SIG-M5 (cell line): ENCODE data around the gene PABPN1L.

Experiments used
- DNase-seq: peaks from one replicate; lab custom pipeline; 2025; lab: John Stamatoyannopoulos, UW

PABPN1L gene

GRCh38 chr16:88866151-88866920, at the start of gene PABPN1L:
TSS of gene PABPN1L (minus strand) at chr16:88866660. CDS start at chr16:88866606, 54 bp downstream.
- no peak for DNase-seq

GRCh38 chr16:88915639-88916327, 49.3 kb upstream of the PABPN1L start:
- no peak for DNase-seq

- no peak for DNase-seq
These were observed 48.4 kb upstream of the PABPN1L start for GRCh38 chr16:88914750-88915368.

GRCh38 chr16:88913870-88914269, 47.4 kb upstream of the PABPN1L start:
- DNase-seq: no peak

- no peak for DNase-seq
These were observed 46.6 kb upstream of the PABPN1L start for GRCh38 chr16:88913001-88913612.

- DNase-seq: no peak
These were observed 46.1 kb upstream of the PABPN1L start for GRCh38 chr16:88912556-88912955.

- DNase-seq: no peak
These were observed 45.5 kb upstream of the PABPN1L start for GRCh38 chr16:88911946-88912310.

GRCh38 chr16:88911136-88911945, 44.9 kb upstream of the PABPN1L start:
- DNase-seq: no peak

GRCh38 chr16:88910284-88911135, 44.0 kb upstream of the PABPN1L start:
- no peak for DNase-seq

- no peak for DNase-seq
These were observed 43.2 kb upstream of the PABPN1L start for GRCh38 chr16:88909431-88910210.

- DNase-seq: no peak
These were observed 41.8 kb upstream of the PABPN1L start for GRCh38 chr16:88908307-88908706.

GRCh38 chr16:88907768-88908167, 41.3 kb upstream of the PABPN1L start:
- DNase-seq: no peak

- DNase-seq: no peak
These were observed 40.2 kb upstream of the PABPN1L start for GRCh38 chr16:88906535-88907105.

- DNase-seq: no peak
These were observed 39.6 kb upstream of the PABPN1L start for GRCh38 chr16:88906020-88906419.

GRCh38 chr16:88905563-88905962, 39.1 kb upstream of the PABPN1L start:
- DNase-seq: no peak

- no peak for DNase-seq
These were observed 38.4 kb upstream of the PABPN1L start for GRCh38 chr16:88904676-88905365.

GRCh38 chr16:88903267-88903666, 36.8 kb upstream of the PABPN1L start:
- DNase-seq: no peak

GRCh38 chr16:88902744-88903143, 36.3 kb upstream of the PABPN1L start:
- no peak for DNase-seq

- DNase-seq: no peak
These were observed 35.4 kb upstream of the PABPN1L start for GRCh38 chr16:88901718-88902337.
